ENCODE results near the gene SH3BP5.

GRCh38 chr3:15307580-15307979, 24.8 kb downstream of the SH3BP5 start:
- TF ChIP-seq CTCF (IDR thresholded peaks at IDR 0.05) (no peak), EZH2 (IDR thresholded peaks at IDR 0.05; ENCODE audit: borderline replicate concordance, insufficient read depth, low read depth, low read length, poor library complexity, severe bottlenecking) (no peak)

Measured in B cell (primary cell).